Measurements from ENCODE around the gene TCTA. TPM values are rescaled to one million over a fixed set of nuclear protein-coding genes. Genes with fewer than 3 reads are reported as not detected.

The TCTA gene
- total RNA-seq, 2 donors from 2014 or later, result 6.3 to 11.2 TPM

- H3K36me3 Mint-ChIP-seq (ENCODE audit: low read depth), result no peaks in the 10 kb centered on the region
- Histone ChIP-seq H3K27me3 (ENCODE audit: control insufficient read depth, insufficient read depth, low read length, poor library complexity, severe bottlenecking) (no peaks in the 10 kb centered on the region), H3K27ac (ENCODE audit: low read depth, low read length) (no peak overlapping the region), H3K9ac (ENCODE audit: extremely low read depth, low read length, poor library complexity, severe bottlenecking) (no peak overlapping the region), H3K36me3 (ENCODE audit: control insufficient read depth, insufficient read depth, low read length) (no peaks in the 10 kb centered on the region), H3K4me1 (ENCODE audit: control insufficient read depth, insufficient read depth, low read length) (no peaks in the 10 kb centered on the region), H3K4me3 (ENCODE audit: low read length) (no peak overlapping the region), H3K9me3 (ENCODE audit: control insufficient read depth, low read length) (no peaks in the 10 kb centered on the region)
- H3K9me3 Mint-ChIP-seq, result no peaks in the 10 kb centered on the region
- H3K27ac Mint-ChIP-seq, result no peak overlapping the region
- DNase-seq, result no peak
- no peak overlapping the region for H3K4me3 Mint-ChIP-seq
- TF ChIP-seq CTCF (conservative IDR thresholded peaks at IDR 0.05), result no peak
- H3K27me3 Mint-ChIP-seq (ENCODE audit: insufficient read depth), result no peaks in the 10 kb centered on the region
- no peaks in the 10 kb centered on the region for H3K4me1 Mint-ChIP-seq
- WGBS, 2 experiments (ENCODE audit: insufficient coverage in 1 of 2, insufficient read length in 1 of 2), result 87 to 88% methylated on average over 3 to 5 of the region's 5 CpGs
Measured at GRCh38 chr3:49445391-49445790, 33.2 kb downstream of the TCTA start.

- Histone ChIP-seq H3K4me1 (ENCODE audit: control insufficient read depth, insufficient read depth, low read length) (peaks cover 5% of the 10 kb centered on the region), H3K9ac (ENCODE audit: extremely low read depth, low read length, poor library complexity, severe bottlenecking) (no peak overlapping the region), H3K36me3 (ENCODE audit: control insufficient read depth, insufficient read depth, low read length) (no peaks in the 10 kb centered on the region), H3K27ac (ENCODE audit: low read depth, low read length) (no peak overlapping the region), H3K9me3 (ENCODE audit: control insufficient read depth, low read length) (no peaks in the 10 kb centered on the region), H3K4me3 (ENCODE audit: low read length) (no peak overlapping the region), H3K27me3 (ENCODE audit: control insufficient read depth, insufficient read depth, low read length, poor library complexity, severe bottlenecking) (no peaks in the 10 kb centered on the region)
- H3K27ac Mint-ChIP-seq, result no peak overlapping the region
- DNase-seq, result no peak
- peaks cover 17% of the 10 kb centered on the region for H3K4me1 Mint-ChIP-seq
- no peaks in the 10 kb centered on the region for H3K36me3 Mint-ChIP-seq (ENCODE audit: low read depth)
- no peak overlapping the region for H3K4me3 Mint-ChIP-seq
- no peaks in the 10 kb centered on the region for H3K27me3 Mint-ChIP-seq (ENCODE audit: insufficient read depth)
- H3K9me3 Mint-ChIP-seq, result no peaks in the 10 kb centered on the region
- WGBS, 2 experiments (ENCODE audit: insufficient coverage in 1 of 2, insufficient read length in 1 of 2), result 91 to 94% methylated on average over 4 of the region's 4 CpGs
- TF ChIP-seq CTCF (conservative IDR thresholded peaks at IDR 0.05), result no peak
Measured at GRCh38 chr3:49453621-49454020, 41.4 kb downstream of the TCTA start.

- no peaks in the 10 kb centered on the region for H3K27me3 Mint-ChIP-seq (ENCODE audit: insufficient read depth)
- peak; percentile 77 for TF ChIP-seq CTCF (conservative IDR thresholded peaks at IDR 0.05)
- H3K4me1 Mint-ChIP-seq, result peaks cover 25% of the 10 kb centered on the region
- H3K27me3 ChIP-seq (ENCODE audit: control insufficient read depth, insufficient read depth, low read length, poor library complexity, severe bottlenecking), result no peaks in the 10 kb centered on the region
- H3K4me3 ChIP-seq (ENCODE audit: low read length), result no peak overlapping the region
- H3K27ac Mint-ChIP-seq, result no peak overlapping the region
- H3K9me3 Mint-ChIP-seq, result no peaks in the 10 kb centered on the region
- no peak overlapping the region for H3K4me3 Mint-ChIP-seq
- H3K4me1 ChIP-seq (ENCODE audit: control insufficient read depth, insufficient read depth, low read length), result peaks cover 12% of the 10 kb centered on the region
- H3K9me3 ChIP-seq (ENCODE audit: control insufficient read depth, low read length), result no peaks in the 10 kb centered on the region
- no peak overlapping the region for H3K27ac ChIP-seq (ENCODE audit: low read depth, low read length)
- peak; percentile 93 for DNase-seq
- no peaks in the 10 kb centered on the region for H3K36me3 ChIP-seq (ENCODE audit: control insufficient read depth, insufficient read depth, low read length)
- WGBS, 2 experiments (ENCODE audit: insufficient coverage in 1 of 2, insufficient read length in 1 of 2), result 58 to 80% methylated on average over 2 of the region's 2 CpGs
- no peak overlapping the region for H3K9ac ChIP-seq (ENCODE audit: extremely low read depth, low read length, poor library complexity, severe bottlenecking)
- H3K36me3 Mint-ChIP-seq (ENCODE audit: low read depth), result no peaks in the 10 kb centered on the region
Measured at GRCh38 chr3:49454458-49454857, 42.2 kb downstream of the TCTA start.
